Osteoblast (primary cell): ENCODE results near the gene SORCS2. TPM values are rescaled to one million over a fixed set of nuclear protein-coding genes. Genes with fewer than 3 reads are reported as not detected.

ENCODE experiments used
- DNase-seq: peaks from one replicate; pipeline ENCODE4 v3.0.0; 2011; ENCODE audit warnings: low spot score, mixed read lengths; ENCODE audit not compliant: insufficient read length; ENCODE audit errors: missing footprints
- H2AFZ ChIP-seq: 2 replicates; pipeline ENCODE4 v1.6.0; 2011; ENCODE audit warnings: mild to moderate bottlenecking, low read length
- H3K27ac ChIP-seq: 2 replicates; pipeline ENCODE4 v1.5.1; 2011; ENCODE audit warnings: mild to moderate bottlenecking, low read depth, low read length, moderate library complexity
- H3K27me3 ChIP-seq: 2 replicates; pipeline ENCODE4 v1.6.0; 2012; ENCODE audit warnings: mild to moderate bottlenecking, control low read depth, inconsistent platforms, low read length, moderate library complexity; ENCODE audit not compliant: insufficient read depth
- H3K36me3 ChIP-seq: 2 replicates; pipeline ENCODE4 v1.5.1; 2011; ENCODE audit warnings: mild to moderate bottlenecking, low read length, control low read depth, moderate library complexity; ENCODE audit not compliant: insufficient read depth
- H3K4me1 ChIP-seq: 2 replicates; pipeline ENCODE4 v1.5.1; 2011; ENCODE audit warnings: mild to moderate bottlenecking, low read length, control low read depth, moderate library complexity; ENCODE audit not compliant: insufficient read depth
- H3K4me2 ChIP-seq: 2 replicates; pipeline ENCODE4 v1.6.0; 2011; ENCODE audit warnings: mild to moderate bottlenecking, low read length; ENCODE audit not compliant: insufficient read depth
- H3K4me3 ChIP-seq: fragments of 200-600 bp; sonication (generic); 3 replicates; pipeline ENCODE4 v1.5.1; 2012; ENCODE audit warnings: mild to moderate bottlenecking, low read length, inconsistent platforms; ENCODE audit not compliant: insufficient read depth
- H3K79me2 ChIP-seq: 2 replicates; pipeline ENCODE4 v1.6.0; 2012; ENCODE audit warnings: mild to moderate bottlenecking, low read length, control low read depth, inconsistent platforms; ENCODE audit not compliant: insufficient read depth
- H3K9me3 ChIP-seq: 2 replicates; pipeline ENCODE4 v1.5.1; 2011; ENCODE audit warnings: low read depth, low read length, control low read depth
- H4K20me1 ChIP-seq: 2 replicates; pipeline ENCODE4 v1.6.0; 2012; ENCODE audit warnings: mild to moderate bottlenecking, low read length, control low read depth; ENCODE audit not compliant: insufficient read depth
- total RNA-seq: library from RNA; depleted of rRNA; stranded (reverse); fragments of >200 nt; gene quantifications from 2 replicates; pipeline ENCODE4 v1.2.3, GENCODE V29; 2012
- TF ChIP-seq, protein P1 (sequence below): IDR thresholded peaks from 2 replicates; pipeline ENCODE4 v1.5.1; 2011; ENCODE audit warnings: mild to moderate bottlenecking, low read depth, low read length, moderate library complexity; ENCODE audit errors: extremely low read depth

SORCS2 gene
- total RNA-seq, 1 donor, result 9.0 TPM

DNA sequence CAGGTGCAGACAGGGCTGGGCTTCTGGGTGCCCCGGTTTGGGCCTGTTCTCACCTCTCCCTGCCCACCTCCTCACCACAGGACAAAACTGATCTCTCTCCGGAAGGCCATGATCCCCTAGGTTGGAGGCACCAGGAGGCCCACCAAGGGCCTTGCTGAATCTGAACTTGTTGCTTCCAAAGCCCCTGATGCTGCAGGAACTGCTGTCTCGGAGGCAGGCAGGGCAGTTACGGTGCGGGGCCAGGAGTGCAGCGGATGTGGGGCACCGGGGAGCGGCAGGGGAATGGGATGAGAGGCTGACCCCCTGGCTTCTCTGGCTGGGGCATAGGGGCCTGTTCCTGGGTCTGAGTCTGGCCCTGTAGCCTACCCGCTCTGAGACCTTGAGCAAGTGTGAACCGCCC, 342.8 kb downstream of the SORCS2 start:
- no peak overlapping the region for H3K27ac ChIP-seq
- H4K20me1 ChIP-seq, result no peaks in the 10 kb centered on the region
- no peaks in the 10 kb centered on the region for H3K4me1 ChIP-seq
- H3K4me2 ChIP-seq, result no peak overlapping the region
- H3K27me3 ChIP-seq, result no peaks in the 10 kb centered on the region
- peak; percentile 68 for DNase-seq
- H2AFZ ChIP-seq, result no peak overlapping the region
- H3K4me3 ChIP-seq, result no peak overlapping the region
- H3K36me3 ChIP-seq, result no peaks in the 10 kb centered on the region
- H3K79me2 ChIP-seq, result no peaks in the 10 kb centered on the region
- TF ChIP-seq, protein P1, sequence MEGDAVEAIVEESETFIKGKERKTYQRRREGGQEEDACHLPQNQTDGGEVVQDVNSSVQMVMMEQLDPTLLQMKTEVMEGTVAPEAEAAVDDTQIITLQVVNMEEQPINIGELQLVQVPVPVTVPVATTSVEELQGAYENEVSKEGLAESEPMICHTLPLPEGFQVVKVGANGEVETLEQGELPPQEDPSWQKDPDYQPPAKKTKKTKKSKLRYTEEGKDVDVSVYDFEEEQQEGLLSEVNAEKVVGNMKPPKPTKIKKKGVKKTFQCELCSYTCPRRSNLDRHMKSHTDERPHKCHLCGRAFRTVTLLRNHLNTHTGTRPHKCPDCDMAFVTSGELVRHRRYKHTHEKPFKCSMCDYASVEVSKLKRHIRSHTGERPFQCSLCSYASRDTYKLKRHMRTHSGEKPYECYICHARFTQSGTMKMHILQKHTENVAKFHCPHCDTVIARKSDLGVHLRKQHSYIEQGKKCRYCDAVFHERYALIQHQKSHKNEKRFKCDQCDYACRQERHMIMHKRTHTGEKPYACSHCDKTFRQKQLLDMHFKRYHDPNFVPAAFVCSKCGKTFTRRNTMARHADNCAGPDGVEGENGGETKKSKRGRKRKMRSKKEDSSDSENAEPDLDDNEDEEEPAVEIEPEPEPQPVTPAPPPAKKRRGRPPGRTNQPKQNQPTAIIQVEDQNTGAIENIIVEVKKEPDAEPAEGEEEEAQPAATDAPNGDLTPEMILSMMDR, result no peak
- no peaks in the 10 kb centered on the region for H3K9me3 ChIP-seq

DNA sequence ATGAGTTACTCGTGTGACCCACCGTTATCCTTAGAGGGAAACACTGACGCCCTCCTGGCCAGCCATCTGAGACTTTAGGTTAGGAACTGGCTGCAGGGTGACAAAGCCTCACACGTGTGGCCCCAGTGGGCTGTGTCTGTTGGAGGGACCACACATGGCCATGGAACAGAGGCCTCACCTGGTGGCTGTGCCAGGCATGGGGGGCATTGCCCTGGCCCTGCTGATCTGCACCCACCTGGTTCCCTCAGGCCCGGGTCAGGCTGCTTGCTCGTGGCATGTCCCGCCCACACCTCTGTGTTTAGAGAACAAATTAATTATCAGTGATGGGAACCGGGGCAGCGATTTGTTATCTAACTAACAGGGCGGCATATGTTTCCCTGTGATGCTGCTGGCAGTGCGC, 343.3 kb downstream of the SORCS2 start:
- H3K4me3 ChIP-seq, result no peak overlapping the region
- H2AFZ ChIP-seq, result no peak overlapping the region
- H3K4me2 ChIP-seq, result no peak overlapping the region
- no peaks in the 10 kb centered on the region for H3K36me3 ChIP-seq
- no peaks in the 10 kb centered on the region for H3K9me3 ChIP-seq
- no peaks in the 10 kb centered on the region for H4K20me1 ChIP-seq
- H3K79me2 ChIP-seq, result no peaks in the 10 kb centered on the region
- TF ChIP-seq, protein P1, result no peak
- no peaks in the 10 kb centered on the region for H3K4me1 ChIP-seq
- no peaks in the 10 kb centered on the region for H3K27me3 ChIP-seq
- no peak overlapping the region for H3K27ac ChIP-seq
- no peak for DNase-seq

DNA sequence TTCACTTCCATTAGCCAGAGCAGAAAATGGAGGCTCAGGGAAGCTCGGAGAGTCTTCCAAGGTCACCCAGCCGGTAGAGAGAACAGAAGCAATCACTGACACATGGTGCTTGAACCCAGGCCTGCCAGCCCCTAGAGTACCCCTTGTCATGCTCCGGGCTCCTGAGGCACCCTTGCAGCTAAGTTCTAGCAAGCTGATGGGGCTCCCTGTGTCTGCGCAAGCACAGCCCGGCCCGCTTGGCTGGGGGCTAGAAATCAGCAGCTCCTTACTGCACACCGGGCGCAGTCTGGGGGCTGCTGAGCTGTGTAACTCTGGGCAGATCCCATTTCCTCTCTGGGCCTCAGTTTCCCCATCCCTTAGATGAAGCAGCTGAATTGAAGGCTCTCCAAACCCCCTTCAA, 344.5 kb downstream of the SORCS2 start:
- Histone ChIP-seq H4K20me1 (no peaks in the 10 kb centered on the region), H3K27ac (no peak overlapping the region), H3K36me3 (no peaks in the 10 kb centered on the region), H3K4me1 (no peaks in the 10 kb centered on the region), H2AFZ (no peak overlapping the region), H3K4me3 (no peak overlapping the region), H3K79me2 (no peaks in the 10 kb centered on the region), H3K27me3 (no peaks in the 10 kb centered on the region), H3K9me3 (no peaks in the 10 kb centered on the region), H3K4me2 (no peak overlapping the region)
- DNase-seq, result no peak
- TF ChIP-seq, protein P1, result no peak

DNA sequence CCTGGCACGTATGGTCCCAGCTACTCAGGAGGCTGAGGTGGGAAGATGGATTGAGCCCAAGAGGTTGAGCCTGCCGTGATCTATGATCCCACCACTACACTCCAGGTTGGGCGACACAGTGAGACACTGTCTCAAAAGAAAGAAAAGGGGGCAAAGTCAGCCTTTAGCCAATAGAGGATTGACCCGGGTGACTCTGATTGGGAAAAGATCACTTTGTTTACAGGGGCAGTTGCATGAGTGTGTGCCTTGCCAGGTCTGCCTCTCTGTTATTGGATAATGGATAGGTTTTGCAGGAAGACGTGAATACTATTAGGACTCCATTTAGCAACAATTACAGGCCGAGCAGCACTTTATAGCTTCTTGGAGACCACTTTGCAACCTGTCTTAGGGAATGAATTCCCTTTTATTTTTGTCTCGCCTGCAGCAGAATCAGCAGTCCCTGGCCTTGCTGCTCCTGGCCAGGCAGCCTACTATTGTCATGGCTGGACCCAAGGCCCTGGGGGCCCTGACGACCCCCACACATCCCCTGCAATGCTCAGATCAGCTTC, 345.6 kb downstream of the SORCS2 start:
- H3K4me2 ChIP-seq, result no peak overlapping the region
- H3K4me3 ChIP-seq, result no peak overlapping the region
- DNase-seq, result no peak
- H4K20me1 ChIP-seq, result no peaks in the 10 kb centered on the region
- H3K4me1 ChIP-seq, result no peaks in the 10 kb centered on the region
- H2AFZ ChIP-seq, result no peak overlapping the region
- H3K27ac ChIP-seq, result no peak overlapping the region
- no peaks in the 10 kb centered on the region for H3K36me3 ChIP-seq
- TF ChIP-seq, protein P1, result no peak
- H3K79me2 ChIP-seq, result no peaks in the 10 kb centered on the region
- H3K27me3 ChIP-seq, result no peaks in the 10 kb centered on the region
- H3K9me3 ChIP-seq, result no peaks in the 10 kb centered on the region
